ENCODE measurements around the gene UPF3A.

- TF ChIP-seq CTCF (IDR thresholded peaks at IDR 0.05): no peak
- TF ChIP-seq POLR2A (IDR thresholded peaks at IDR 0.05): no peak
These were observed 12.8 kb upstream of the UPF3A start for GRCh38 chr13:114268344-114269280.

Measured in stomach (tissue), 4 donors.